GM11168 (cell line): ENCODE data around the gene SLAMF1.
"Not testable (repeated sequence)": the region's sequence is repeated elsewhere in the genome, so short reads cannot be mapped to it uniquely, and the experiment has no call there.

ENCODE experiments used
- in situ Hi-C: fragments of 300-500 bp; cut with MboI; formaldehyde crosslinking; loops from one replicate; pipeline ENCODE4 v1.12.0; 2022; ENCODE audit warnings: low sequenced_read_pairs; ENCODE audit not compliant: unreplicated experiment

The SLAMF1 gene

GRCh38 chr1:160666079-160666442 lies 19.2 kb upstream of the SLAMF1 start:
- in situ Hi-C loops, result no loop called here

- in situ Hi-C loops, result no loop called here
Measured at GRCh38 chr1:160665330-160666078, 18.7 kb upstream of the SLAMF1 start.

GRCh38 chr1:160664573-160665051 lies 17.8 kb upstream of the SLAMF1 start:
- in situ Hi-C loops, result no loop called here

- in situ Hi-C loops, result no loop called here
Measured at GRCh38 chr1:160662910-160663309, 16.1 kb upstream of the SLAMF1 start.

GRCh38 chr1:160659566-160659965 lies 12.7 kb upstream of the SLAMF1 start:
- in situ Hi-C loops, result no loop called here

GRCh38 chr1:160658814-160659193 lies 12.0 kb upstream of the SLAMF1 start:
- in situ Hi-C loops, result no loop called here

GRCh38 chr1:160658162-160658813 lies 11.4 kb upstream of the SLAMF1 start:
- in situ Hi-C loops, result no loop called here

GRCh38 chr1:160657250-160657781 lies 10.5 kb upstream of the SLAMF1 start:
- in situ Hi-C loops, result no loop called here

- in situ Hi-C loops, result no loop called here
Measured at GRCh38 chr1:160656737-160657136, 9.9 kb upstream of the SLAMF1 start.

- in situ Hi-C loops, result no loop called here
Measured at GRCh38 chr1:160653620-160654016, 6.8 kb upstream of the SLAMF1 start.

- in situ Hi-C loops, result no loop called here
Measured at GRCh38 chr1:160652924-160653619, 6.2 kb upstream of the SLAMF1 start.

- in situ Hi-C loops, result not testable (repeated sequence)
Measured at GRCh38 chr1:160652065-160652641, 5.3 kb upstream of the SLAMF1 start.

GRCh38 chr1:160651433-160652064 lies 4.7 kb upstream of the SLAMF1 start:
- in situ Hi-C loops, result no loop called here

GRCh38 chr1:160647329-160647720 lies 481 bp upstream of the SLAMF1 start:
- in situ Hi-C loops, result no loop called here

GRCh38 chr1:160646180-160646579 lies 664 bp downstream of the SLAMF1 start:
- in situ Hi-C loops, result no loop called here

- in situ Hi-C loops, result no loop called here
Measured at GRCh38 chr1:160645386-160646130, 1.3 kb downstream of the SLAMF1 start.

- in situ Hi-C loops, result no loop called here
Measured at GRCh38 chr1:160644399-160644798, 2.4 kb downstream of the SLAMF1 start.

GRCh38 chr1:160643138-160643537 lies 3.7 kb downstream of the SLAMF1 start:
- in situ Hi-C loops, result no loop called here

- in situ Hi-C loops, result no loop called here
Measured at GRCh38 chr1:160642281-160642644, 4.6 kb downstream of the SLAMF1 start.
